ENCODE results near the gene LRP1-AS.

- TF ChIP-seq CTCF (IDR thresholded peaks at IDR 0.05) (no peak), POLR2A (IDR thresholded peaks at IDR 0.05) (no peak), POLR2AphosphoS5 (IDR thresholded peaks at IDR 0.05) (peak in 1 of 3 donors; percentile 17)
These were observed 2.0 kb upstream of the LRP1-AS start for GRCh38 chr12:57149245-57149900.
